ENCODE results near the gene PCGF5. TPM values are rescaled to one million over a fixed set of nuclear protein-coding genes. Genes with fewer than 3 reads are reported as not detected.

PCGF5 gene
- total and polyA plus RNA-seq, 2 experiments from 2014 or later, result 7.7 to 8.7 TPM

- DNase-seq (ENCODE audit: low spot score) (no peak), ATAC-seq (no peak)
- Mint-ChIP-seq H3K36me3 (ENCODE audit: low read depth) (no peaks in the 10 kb centered on the region), H3K4me3 (no peak overlapping the region), H3K9me3 (peaks cover 5% of the 10 kb centered on the region; the same call in 1 of the 3 replicates), H3K4me1 (0 out of 3 replicates have a peak, but pooled peaks cover 2% of the 10 kb centered on the region), H3K27ac (no peak overlapping the region), H3K27me3 (ENCODE audit: insufficient read depth, low read depth, poor library complexity) (no peaks in the 10 kb centered on the region)
- Histone ChIP-seq H3K4me3 (no peak overlapping the region), H3K27me3 (ENCODE audit: insufficient read depth) (0 out of 2 replicates have a peak, but pooled peaks cover under 1% of the 10 kb centered on the region), H3K4me2 (no peak overlapping the region), H3K27ac (ENCODE audit: low read depth) (no peak overlapping the region), H3K9me2 (ENCODE audit: insufficient read depth) (no peaks in the 10 kb centered on the region), H3K79me2 (replicated peaks; ENCODE audit: insufficient read depth) (no peaks in the 10 kb centered on the region), H3K36me3 (ENCODE audit: insufficient read depth) (no peaks in the 10 kb centered on the region), H2AFZ (no peak overlapping the region), H3F3A (replicated peaks; ENCODE audit: low read depth) (no peaks in the 10 kb centered on the region), H4K20me1 (replicated peaks; ENCODE audit: insufficient read depth) (no peaks in the 10 kb centered on the region), H3K4me1 (ENCODE audit: insufficient read depth) (no peaks in the 10 kb centered on the region)
- no peak for TF ChIP-seq ZNF331 (CRISPR knock-in tag; IDR thresholded peaks at IDR 0.05; ENCODE audit: low read depth)
- no peak for TF ChIP-seq EZH2phosphoT487 (IDR thresholded peaks at IDR 0.05; ENCODE audit: unreplicated experiment)
- TF ChIP-seq POLR2AphosphoS5 (IDR thresholded peaks at IDR 0.05; ENCODE audit: low read depth), result no peak
- no peak for TF ChIP-seq ETS1 (IDR thresholded peaks at IDR 0.05)
- no peak for TF ChIP-seq STAT1 (IDR thresholded peaks at IDR 0.05; ENCODE audit: unreplicated experiment)
- TF ChIP-seq, protein P1, sequence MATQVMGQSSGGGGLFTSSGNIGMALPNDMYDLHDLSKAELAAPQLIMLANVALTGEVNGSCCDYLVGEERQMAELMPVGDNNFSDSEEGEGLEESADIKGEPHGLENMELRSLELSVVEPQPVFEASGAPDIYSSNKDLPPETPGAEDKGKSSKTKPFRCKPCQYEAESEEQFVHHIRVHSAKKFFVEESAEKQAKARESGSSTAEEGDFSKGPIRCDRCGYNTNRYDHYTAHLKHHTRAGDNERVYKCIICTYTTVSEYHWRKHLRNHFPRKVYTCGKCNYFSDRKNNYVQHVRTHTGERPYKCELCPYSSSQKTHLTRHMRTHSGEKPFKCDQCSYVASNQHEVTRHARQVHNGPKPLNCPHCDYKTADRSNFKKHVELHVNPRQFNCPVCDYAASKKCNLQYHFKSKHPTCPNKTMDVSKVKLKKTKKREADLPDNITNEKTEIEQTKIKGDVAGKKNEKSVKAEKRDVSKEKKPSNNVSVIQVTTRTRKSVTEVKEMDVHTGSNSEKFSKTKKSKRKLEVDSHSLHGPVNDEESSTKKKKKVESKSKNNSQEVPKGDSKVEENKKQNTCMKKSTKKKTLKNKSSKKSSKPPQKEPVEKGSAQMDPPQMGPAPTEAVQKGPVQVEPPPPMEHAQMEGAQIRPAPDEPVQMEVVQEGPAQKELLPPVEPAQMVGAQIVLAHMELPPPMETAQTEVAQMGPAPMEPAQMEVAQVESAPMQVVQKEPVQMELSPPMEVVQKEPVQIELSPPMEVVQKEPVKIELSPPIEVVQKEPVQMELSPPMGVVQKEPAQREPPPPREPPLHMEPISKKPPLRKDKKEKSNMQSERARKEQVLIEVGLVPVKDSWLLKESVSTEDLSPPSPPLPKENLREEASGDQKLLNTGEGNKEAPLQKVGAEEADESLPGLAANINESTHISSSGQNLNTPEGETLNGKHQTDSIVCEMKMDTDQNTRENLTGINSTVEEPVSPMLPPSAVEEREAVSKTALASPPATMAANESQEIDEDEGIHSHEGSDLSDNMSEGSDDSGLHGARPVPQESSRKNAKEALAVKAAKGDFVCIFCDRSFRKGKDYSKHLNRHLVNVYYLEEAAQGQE (IDR thresholded peaks at IDR 0.05; ENCODE audit: unreplicated experiment), result no peak
- no peak for TF ChIP-seq NANOG (IDR thresholded peaks at IDR 0.05; ENCODE audit: borderline replicate concordance)
Observed at GRCh38 chr10:91250341-91250740, 29.9 kb downstream of the PCGF5 start.

GRCh38 chr10:91251430-91252056, 31.1 kb downstream of the PCGF5 start:
- TF ChIP-seq NANOG (IDR thresholded peaks at IDR 0.05; ENCODE audit: borderline replicate concordance) (no peak), CREB1 (CRISPR knock-in tag; IDR thresholded peaks at IDR 0.05; ENCODE audit: low read depth) (no peak), ZNF114 (CRISPR knock-in tag; IDR thresholded peaks at IDR 0.05) (no peak), CTCF (conservative IDR thresholded peaks at IDR 0.05; ENCODE audit: low read depth in 2 of 2) (peak; percentile 91 to 98), STAT1 (IDR thresholded peaks at IDR 0.05; ENCODE audit: unreplicated experiment) (no peak), ZNF331 (CRISPR knock-in tag; IDR thresholded peaks at IDR 0.05; ENCODE audit: low read depth) (no peak), POLR2AphosphoS5 (IDR thresholded peaks at IDR 0.05; ENCODE audit: low read depth) (no peak), JUNB (IDR thresholded peaks at IDR 0.05; ENCODE audit: unreplicated experiment) (no peak)
- TF ChIP-seq, protein P1 (IDR thresholded peaks at IDR 0.05; ENCODE audit: unreplicated experiment), result no peak
- no peak overlapping the region for H3K4me3 ChIP-seq
- H3K36me3 ChIP-seq (ENCODE audit: insufficient read depth), result no peaks in the 10 kb centered on the region
- no peak; the same call in 2 of the 3 replicates for ATAC-seq
- no peak overlapping the region for H2AFZ ChIP-seq
- H3K36me3 Mint-ChIP-seq (ENCODE audit: low read depth), result no peaks in the 10 kb centered on the region
- H3K27me3 Mint-ChIP-seq (ENCODE audit: insufficient read depth, low read depth, poor library complexity), result no peaks in the 10 kb centered on the region
- no peaks in the 10 kb centered on the region for H3K27me3 ChIP-seq (ENCODE audit: insufficient read depth)
- no peaks in the 10 kb centered on the region for H3K79me2 ChIP-seq (replicated peaks; ENCODE audit: insufficient read depth)
- no peak overlapping the region for H3K27ac Mint-ChIP-seq
- 0 out of 3 replicates have a peak, but pooled peaks cover 2% of the 10 kb centered on the region for H3K4me1 Mint-ChIP-seq
- H3K4me3 Mint-ChIP-seq, result no peak overlapping the region
- peak; percentile 65 for DNase-seq (ENCODE audit: low spot score)
- H3K4me1 ChIP-seq (ENCODE audit: insufficient read depth), result no peaks in the 10 kb centered on the region
- no peaks in the 10 kb centered on the region for H3F3A ChIP-seq (replicated peaks; ENCODE audit: low read depth)
- peaks cover 6% of the 10 kb centered on the region; the same call in 1 of the 3 replicates for H3K9me3 Mint-ChIP-seq
- H3K9me2 ChIP-seq (ENCODE audit: insufficient read depth), result no peaks in the 10 kb centered on the region
- no peak overlapping the region for H3K4me2 ChIP-seq
- H4K20me1 ChIP-seq (replicated peaks; ENCODE audit: insufficient read depth), result no peaks in the 10 kb centered on the region
- no peak overlapping the region for H3K27ac ChIP-seq (ENCODE audit: low read depth)

All from GM23338 (cell line).